IMR-90 (cell line): ENCODE measurements around the gene GOT2.

Experiments used
- CHD1 ChIP-seq: IDR thresholded peaks from 2 replicates; pipeline ENCODE4 v1.6.1; 2012; ENCODE audit warnings: low read depth, low read length, improper control_type of control experiment
- POLR2A ChIP-seq: IDR thresholded peaks from 2 replicates; pipeline ENCODE4 v1.6.1; 2012; ENCODE audit warnings: mild to moderate bottlenecking, low read depth, low read length
- RAD21 ChIP-seq: IDR thresholded peaks from 2 replicates; pipeline ENCODE4 v1.6.1; 2012; ENCODE audit warnings: low read length, improper control_type of control experiment
- SMC3 ChIP-seq: fragments of 150-350 bp; IDR thresholded peaks from 2 replicates; pipeline ENCODE4 v1.6.1; 2016; ENCODE audit warnings: low read depth, mild to moderate bottlenecking, antibody characterized with exemption, low read length, moderate library complexity
- TF ChIP-seq, protein P1 (sequence below): conservative IDR thresholded peaks from 2 replicates; pipeline ENCODE4 v1.5.1; 2012; ENCODE audit warnings: mild to moderate bottlenecking, low read depth, low read length, improper control_type of control experiment
- TF ChIP-seq, protein P2 (sequence below): fragments of 150-350 bp; IDR thresholded peaks from 2 replicates; pipeline ENCODE4 v1.6.1; 2017; ENCODE audit warnings: mild to moderate bottlenecking, antibody characterized with exemption, low read length, low read depth

DNA sequence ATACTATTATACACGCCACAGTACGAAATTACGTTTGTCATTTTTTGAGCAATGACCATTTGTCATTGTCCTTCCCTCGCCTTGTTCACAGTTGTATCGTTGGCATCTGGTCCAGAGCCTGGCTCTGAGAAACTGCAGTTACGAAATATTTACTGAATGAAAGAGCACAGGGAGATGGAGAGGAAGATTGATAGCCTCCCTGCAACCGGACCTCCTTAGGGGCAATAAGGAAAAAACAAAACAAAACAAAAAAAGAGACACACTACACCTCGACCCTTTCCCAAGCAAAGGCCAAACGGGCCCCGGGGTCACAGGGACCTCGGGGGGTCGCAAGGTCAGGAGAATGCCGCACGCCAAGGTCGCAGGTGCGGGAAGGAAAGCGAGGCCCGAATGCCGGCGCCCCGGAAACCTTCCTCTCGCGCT, 857 bp downstream of the GOT2 start:
- TF ChIP-seq, protein P1, sequence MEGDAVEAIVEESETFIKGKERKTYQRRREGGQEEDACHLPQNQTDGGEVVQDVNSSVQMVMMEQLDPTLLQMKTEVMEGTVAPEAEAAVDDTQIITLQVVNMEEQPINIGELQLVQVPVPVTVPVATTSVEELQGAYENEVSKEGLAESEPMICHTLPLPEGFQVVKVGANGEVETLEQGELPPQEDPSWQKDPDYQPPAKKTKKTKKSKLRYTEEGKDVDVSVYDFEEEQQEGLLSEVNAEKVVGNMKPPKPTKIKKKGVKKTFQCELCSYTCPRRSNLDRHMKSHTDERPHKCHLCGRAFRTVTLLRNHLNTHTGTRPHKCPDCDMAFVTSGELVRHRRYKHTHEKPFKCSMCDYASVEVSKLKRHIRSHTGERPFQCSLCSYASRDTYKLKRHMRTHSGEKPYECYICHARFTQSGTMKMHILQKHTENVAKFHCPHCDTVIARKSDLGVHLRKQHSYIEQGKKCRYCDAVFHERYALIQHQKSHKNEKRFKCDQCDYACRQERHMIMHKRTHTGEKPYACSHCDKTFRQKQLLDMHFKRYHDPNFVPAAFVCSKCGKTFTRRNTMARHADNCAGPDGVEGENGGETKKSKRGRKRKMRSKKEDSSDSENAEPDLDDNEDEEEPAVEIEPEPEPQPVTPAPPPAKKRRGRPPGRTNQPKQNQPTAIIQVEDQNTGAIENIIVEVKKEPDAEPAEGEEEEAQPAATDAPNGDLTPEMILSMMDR = no peak
- TF ChIP-seq, protein P2, sequence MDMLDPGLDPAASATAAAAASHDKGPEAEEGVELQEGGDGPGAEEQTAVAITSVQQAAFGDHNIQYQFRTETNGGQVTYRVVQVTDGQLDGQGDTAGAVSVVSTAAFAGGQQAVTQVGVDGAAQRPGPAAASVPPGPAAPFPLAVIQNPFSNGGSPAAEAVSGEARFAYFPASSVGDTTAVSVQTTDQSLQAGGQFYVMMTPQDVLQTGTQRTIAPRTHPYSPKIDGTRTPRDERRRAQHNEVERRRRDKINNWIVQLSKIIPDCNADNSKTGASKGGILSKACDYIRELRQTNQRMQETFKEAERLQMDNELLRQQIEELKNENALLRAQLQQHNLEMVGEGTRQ = no peak
- TF ChIP-seq SMC3 (no peak), CHD1 (no peak), POLR2A (no peak), RAD21 (no peak)
